ENCODE data around the gene MS4A13.
A peak's percentile ranks its signal among the peaks of the same experiment; 100 is the strongest.

MS4A13 gene, protein sequence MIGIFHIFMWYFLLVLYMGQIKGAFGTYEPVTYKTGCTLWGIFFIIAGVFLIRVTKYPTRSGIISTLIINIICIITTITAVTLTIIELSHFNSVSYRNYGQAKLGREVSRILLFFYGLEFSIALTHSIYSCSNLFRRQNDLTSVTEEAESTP

DNA sequence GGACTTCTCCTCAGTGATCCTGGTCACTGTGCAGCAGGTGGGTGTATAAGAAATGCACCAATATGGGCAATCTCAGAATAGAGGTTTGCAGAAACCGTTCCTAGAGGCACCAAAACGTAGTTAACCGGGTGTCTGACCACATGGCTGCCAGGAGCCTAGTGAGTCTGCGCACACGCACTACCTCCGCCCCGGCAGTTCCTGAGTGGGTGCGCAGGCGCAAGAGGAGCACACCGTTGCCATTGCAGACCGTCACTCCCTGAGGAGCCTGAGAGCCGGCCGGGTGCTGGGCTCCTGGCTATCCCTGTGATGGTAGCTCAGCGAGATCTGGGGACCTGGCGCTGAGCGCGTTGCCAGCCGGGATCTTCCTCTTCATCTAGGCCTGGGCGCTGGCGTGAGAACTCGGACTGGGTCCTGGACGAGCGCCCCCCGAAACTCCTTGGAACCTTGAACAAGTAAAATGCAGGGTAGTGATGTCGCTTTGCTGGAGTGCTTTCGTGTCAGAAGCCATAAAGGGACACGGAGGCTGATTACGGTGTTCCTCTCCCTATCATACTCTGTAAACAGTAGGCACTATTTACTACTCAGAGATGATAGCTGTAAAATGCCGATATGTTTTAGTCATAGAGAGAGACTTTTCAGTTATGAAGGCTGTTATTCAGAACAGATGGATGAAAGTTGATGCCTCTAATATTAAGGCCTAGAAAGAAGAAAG, at the start of gene MS4A13:
MS4A13 (plus strand) TSS at position 249 of the 712 bp plus-strand sequence. CDS start 2,692 bp downstream, outside the sequence.
- H3K4me3 ChIP-seq (ENCODE audit: low read depth, low read length), result no peak within 1 kb of the TSS
- TF ChIP-seq, protein P1, sequence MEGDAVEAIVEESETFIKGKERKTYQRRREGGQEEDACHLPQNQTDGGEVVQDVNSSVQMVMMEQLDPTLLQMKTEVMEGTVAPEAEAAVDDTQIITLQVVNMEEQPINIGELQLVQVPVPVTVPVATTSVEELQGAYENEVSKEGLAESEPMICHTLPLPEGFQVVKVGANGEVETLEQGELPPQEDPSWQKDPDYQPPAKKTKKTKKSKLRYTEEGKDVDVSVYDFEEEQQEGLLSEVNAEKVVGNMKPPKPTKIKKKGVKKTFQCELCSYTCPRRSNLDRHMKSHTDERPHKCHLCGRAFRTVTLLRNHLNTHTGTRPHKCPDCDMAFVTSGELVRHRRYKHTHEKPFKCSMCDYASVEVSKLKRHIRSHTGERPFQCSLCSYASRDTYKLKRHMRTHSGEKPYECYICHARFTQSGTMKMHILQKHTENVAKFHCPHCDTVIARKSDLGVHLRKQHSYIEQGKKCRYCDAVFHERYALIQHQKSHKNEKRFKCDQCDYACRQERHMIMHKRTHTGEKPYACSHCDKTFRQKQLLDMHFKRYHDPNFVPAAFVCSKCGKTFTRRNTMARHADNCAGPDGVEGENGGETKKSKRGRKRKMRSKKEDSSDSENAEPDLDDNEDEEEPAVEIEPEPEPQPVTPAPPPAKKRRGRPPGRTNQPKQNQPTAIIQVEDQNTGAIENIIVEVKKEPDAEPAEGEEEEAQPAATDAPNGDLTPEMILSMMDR (IDR thresholded peaks at IDR 0.05; ENCODE audit: low read depth, low read length, missing control alignments), result no peak
- no peak for DNase-seq (ENCODE audit: low read depth)

DNA sequence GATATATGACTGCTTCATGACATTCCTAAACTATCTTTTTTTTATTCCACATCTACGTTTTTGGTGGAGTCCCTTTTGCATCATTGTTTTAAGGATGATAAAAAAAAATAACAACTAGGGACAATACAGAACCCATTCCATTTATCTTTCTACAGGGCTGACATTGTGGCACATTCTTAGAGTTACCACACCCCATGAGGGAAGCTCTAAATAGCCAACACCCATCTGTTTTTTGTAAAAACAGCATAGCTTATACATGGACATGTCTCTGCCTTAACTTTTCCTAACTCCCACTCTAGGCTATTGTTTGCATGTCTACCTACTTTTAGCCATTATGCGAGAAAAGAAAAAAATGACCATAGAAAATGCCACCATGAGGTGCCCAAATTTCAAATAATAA, 46.4 kb upstream of the MS4A13 start:
- TF ChIP-seq, protein P1 (IDR thresholded peaks at IDR 0.05; ENCODE audit: low read depth, low read length, missing control alignments), result no peak
- no peak for DNase-seq (ENCODE audit: low read depth)
- H3K4me3 ChIP-seq (ENCODE audit: low read depth, low read length), result no peak overlapping the region

DNA sequence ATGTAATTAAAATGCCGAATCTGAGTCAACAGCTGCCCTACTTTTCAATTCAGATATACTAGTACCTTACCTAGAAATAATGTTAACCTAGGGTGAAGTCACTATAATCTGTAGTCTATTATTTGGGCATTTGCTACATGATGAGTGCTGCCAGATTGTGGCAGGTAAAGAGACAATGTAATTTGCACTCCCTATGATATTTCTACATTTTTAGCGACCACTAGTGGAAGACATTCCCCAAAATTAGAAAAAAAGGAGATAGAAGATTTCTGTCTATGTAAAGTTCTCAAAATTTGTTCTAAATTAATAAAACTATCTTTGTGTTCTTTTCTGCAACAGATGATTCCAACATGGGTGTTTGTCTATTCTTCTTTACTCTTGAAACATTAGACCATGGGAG, 45.5 kb upstream of the MS4A13 start:
- DNase-seq (ENCODE audit: low read depth), result no peak
- TF ChIP-seq, protein P1 (IDR thresholded peaks at IDR 0.05; ENCODE audit: low read depth, low read length, missing control alignments), result no peak

DNA sequence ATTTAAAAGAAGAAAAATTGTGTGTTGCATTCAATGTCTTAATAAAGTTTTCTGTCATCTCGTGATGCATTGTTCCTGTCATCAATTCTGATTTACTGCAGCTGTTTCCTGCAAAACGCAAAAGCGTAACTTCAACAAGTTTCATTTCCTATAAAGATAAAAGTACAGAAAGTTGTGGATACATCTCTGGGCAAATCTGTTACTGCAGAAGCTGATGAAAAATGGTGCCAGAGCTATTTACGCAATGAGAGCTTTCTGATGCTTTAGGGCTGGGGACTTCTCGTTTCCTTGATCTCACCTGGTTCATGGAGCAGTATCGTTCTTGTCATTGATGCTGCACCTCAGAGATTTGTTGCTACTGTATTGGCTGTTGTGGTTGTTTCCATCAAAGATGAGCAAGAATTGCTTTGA, 38.2 kb upstream of the MS4A13 start:
- no peak overlapping the region for H3K4me3 ChIP-seq (ENCODE audit: low read depth, low read length)
- peak; percentile 70 for DNase-seq (ENCODE audit: low read depth)
- TF ChIP-seq, protein P1 (IDR thresholded peaks at IDR 0.05; ENCODE audit: low read depth, low read length, missing control alignments), result no peak

More for the DNA sequence above, 45.5 kb upstream of the MS4A13 start:
- H3K4me3 ChIP-seq (ENCODE audit: low read depth, low read length), result no peak overlapping the region

DNA sequence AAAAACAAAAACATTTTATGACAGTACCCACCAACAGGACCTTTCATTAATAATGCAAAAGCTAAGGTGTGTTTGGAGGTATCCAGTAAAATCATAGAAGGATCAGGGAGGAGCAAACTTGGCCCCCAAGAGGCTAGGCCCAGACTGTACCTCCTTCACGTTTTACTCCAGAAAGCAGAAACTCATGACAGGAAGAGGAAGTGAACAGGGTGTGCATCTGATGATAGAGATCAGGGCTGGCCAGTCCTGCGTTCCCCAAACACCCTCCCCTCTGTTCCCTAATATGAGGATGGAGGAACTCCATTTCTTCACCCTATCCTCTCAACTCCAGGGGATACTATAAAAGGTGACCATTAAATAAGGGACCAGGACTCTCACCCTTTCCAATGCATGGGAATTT, 32.8 kb upstream of the MS4A13 start:
- DNase-seq (ENCODE audit: low read depth), result peak; percentile 52
- TF ChIP-seq, protein P1 (IDR thresholded peaks at IDR 0.05; ENCODE audit: low read depth, low read length, missing control alignments), result no peak
- no peak overlapping the region; the same call in 1 of the 2 replicates for H3K4me3 ChIP-seq (ENCODE audit: low read depth, low read length)

DNA sequence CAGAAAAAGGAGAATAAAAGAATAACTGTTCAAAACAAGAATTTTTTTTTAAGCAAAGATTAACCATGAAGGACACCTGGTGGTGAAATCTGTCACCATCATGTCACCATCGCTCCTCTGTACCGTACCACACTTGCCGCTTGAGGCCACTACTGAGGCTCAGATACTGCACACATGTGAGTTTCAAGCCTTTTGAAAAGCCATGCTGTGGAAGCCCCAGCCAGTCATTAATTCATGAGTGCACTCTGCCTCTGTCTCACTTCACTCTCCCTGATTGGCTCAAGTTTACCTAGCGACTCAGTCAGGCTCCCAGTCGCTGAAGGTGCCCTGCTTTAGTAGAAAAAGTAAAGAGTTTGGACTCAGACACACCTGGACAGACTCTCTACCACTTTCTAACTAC, 29.2 kb upstream of the MS4A13 start:
- TF ChIP-seq, protein P1 (IDR thresholded peaks at IDR 0.05; ENCODE audit: low read depth, low read length, missing control alignments), result peak; percentile 92
- DNase-seq (ENCODE audit: low read depth), result peak; percentile 90
- no peak overlapping the region for H3K4me3 ChIP-seq (ENCODE audit: low read depth, low read length)
